Smooth muscle cell of trachea (primary cell): ENCODE results near the gene ZNF79. TPM values are rescaled to one million over a fixed set of nuclear protein-coding genes. Genes with fewer than 3 reads are reported as not detected.

Experiments used
- total RNA-seq: library from RNA; depleted of rRNA; stranded (reverse); fragments of >200 nt; gene quantifications from 2 replicates; pipeline ENCODE4 v1.2.1, GENCODE V29; 2014

ZNF79 gene
- 10.8 and 19.0 TPM in 2 replicates for total RNA-seq

GRCh38 chr9:127423934-127424675 lies at the start of gene ZNF79:
Gene ZNF79 (plus strand): TSS chr9:127424382. CDS start chr9:127424788, 406 bp downstream.

GRCh38 chr9:127396808-127397645 lies 27.2 kb upstream of the ZNF79 start, which contains the start of gene SLC2A8:
Gene SLC2A8 (plus strand): TSS chr9:127397169. CDS start chr9:127397231, 62 bp downstream.

GRCh38 chr9:127450830-127451607 lies 26.8 kb downstream of the ZNF79 start, which contains the start of the genes LRSAM1 and RPL12:
Gene LRSAM1 (plus strand): TSS chr9:127451510. CDS start chr9:127454528, 3,018 bp downstream.
Gene RPL12 (minus strand): TSS chr9:127451406. CDS start chr9:127451317, 89 bp downstream.

Other genes with a start within 250 kb of the ZNF79 start
- 1.3 and 5.0 TPM in 2 replicates for gene GARNL3, start 159.6 kb upstream of the ZNF79 start, total RNA-seq
- gene SLC2A8, start 27.2 kb upstream of the ZNF79 start, total RNA-seq: 8.4 and 15.7 TPM in 2 replicates
- gene RPL12, start 27.0 kb downstream of the ZNF79 start, total RNA-seq: 952 and 1,458 TPM in 2 replicates
- gene LRSAM1, start 27.1 kb downstream of the ZNF79 start, total RNA-seq: 19.6 and 21.2 TPM in 2 replicates
- gene STXBP1, start 187.9 kb downstream of the ZNF79 start, total RNA-seq: 41.8 and 49.9 TPM in 2 replicates